ENCODE measurements around the gene COX5A. TPM values are rescaled to one million over a fixed set of nuclear protein-coding genes. Genes with fewer than 3 reads are reported as not detected.
A peak's percentile ranks its signal among the peaks of the same experiment; 100 is the strongest.

The COX5A gene
- total and polyA plus RNA-seq, 2 donors (not counting 1 experiment from before 2014, with no cell fraction given), result 53.3 to 77.3 TPM

GRCh38 chr15:74907163-74907870, 30.6 kb downstream of the COX5A start:
- peaks cover 39% of the 10 kb centered on the region for H3K4me1 Mint-ChIP-seq
- 40% methylated on average over 4 of the region's 8 CpGs for WGBS (ENCODE audit: insufficient coverage)
- H3K27me3 ChIP-seq (replicated peaks in 1 of 4; ENCODE audit: control extremely low read depth in 1 of 4, control insufficient read depth in 3 of 4, insufficient read depth in 4 of 4, low read length in 3 of 4), result no peaks in the 10 kb centered on the region
- no peaks in the 10 kb centered on the region for H3K9me3 Mint-ChIP-seq (ENCODE audit: insufficient read depth)
- DNase-seq (no peak), ATAC-seq (ENCODE audit: low read depth) (peak; percentile 1)
- no peaks in the 10 kb centered on the region for H3K9me3 ChIP-seq (ENCODE audit: control extremely low read depth in 1 of 3, control insufficient read depth in 2 of 3, insufficient read depth in 1 of 3, low read length in 2 of 3)
- H3K4me1 ChIP-seq (ENCODE audit: control insufficient read depth in 2 of 2, insufficient read depth in 2 of 2, low read length in 2 of 2), result peaks cover 19 to 20% of the 10 kb centered on the region in 2 donors
- peak overlapping the region; percentile 97 for H2AFZ ChIP-seq (ENCODE audit: insufficient read depth, low read depth, low read length, poor library complexity, severe bottlenecking)
- no peak for TF ChIP-seq EZH2 (IDR thresholded peaks at IDR 0.05; ENCODE audit: borderline replicate concordance, insufficient read depth, low read depth, low read length, poor library complexity, severe bottlenecking)
- TF ChIP-seq, protein P1, sequence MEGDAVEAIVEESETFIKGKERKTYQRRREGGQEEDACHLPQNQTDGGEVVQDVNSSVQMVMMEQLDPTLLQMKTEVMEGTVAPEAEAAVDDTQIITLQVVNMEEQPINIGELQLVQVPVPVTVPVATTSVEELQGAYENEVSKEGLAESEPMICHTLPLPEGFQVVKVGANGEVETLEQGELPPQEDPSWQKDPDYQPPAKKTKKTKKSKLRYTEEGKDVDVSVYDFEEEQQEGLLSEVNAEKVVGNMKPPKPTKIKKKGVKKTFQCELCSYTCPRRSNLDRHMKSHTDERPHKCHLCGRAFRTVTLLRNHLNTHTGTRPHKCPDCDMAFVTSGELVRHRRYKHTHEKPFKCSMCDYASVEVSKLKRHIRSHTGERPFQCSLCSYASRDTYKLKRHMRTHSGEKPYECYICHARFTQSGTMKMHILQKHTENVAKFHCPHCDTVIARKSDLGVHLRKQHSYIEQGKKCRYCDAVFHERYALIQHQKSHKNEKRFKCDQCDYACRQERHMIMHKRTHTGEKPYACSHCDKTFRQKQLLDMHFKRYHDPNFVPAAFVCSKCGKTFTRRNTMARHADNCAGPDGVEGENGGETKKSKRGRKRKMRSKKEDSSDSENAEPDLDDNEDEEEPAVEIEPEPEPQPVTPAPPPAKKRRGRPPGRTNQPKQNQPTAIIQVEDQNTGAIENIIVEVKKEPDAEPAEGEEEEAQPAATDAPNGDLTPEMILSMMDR (IDR thresholded peaks at IDR 0.05), result no peak
- H3K4me3 ChIP-seq (ENCODE audit: control extremely low read depth in 1 of 5, extremely low read depth in 1 of 5, insufficient read depth in 1 of 5, low read depth in 2 of 5, low read length in 4 of 5), result peak overlapping the region; percentile 73 to 89 (median 85)
- ChIA-PET POLR2A (interaction anchor here (0.6 to 1.9 kb wide), 2 partner anchors 18 to 35 kb away, joined by 3 to 8 read pairs; partner anchors contain the start of gene MPI), CTCF (interaction anchor here (0.9 to 1.9 kb wide), 6 partner anchors 9 to 272 kb away, joined by 3 to 12 read pairs (median 5); partner anchors contain the start of gene COX5A)
- H3K27me3 Mint-ChIP-seq, result no peaks in the 10 kb centered on the region
- H3K9ac ChIP-seq (ENCODE audit: low read length), result peak overlapping the region; percentile 83
- H3K4me3 Mint-ChIP-seq, result peak overlapping the region; percentile 98
- H3K4me2 ChIP-seq (replicated peaks; ENCODE audit: low read depth, low read length, poor library complexity, severe bottlenecking), result peak overlapping the region; percentile 89
- peak overlapping the region; percentile 98 for H3K27ac Mint-ChIP-seq
- peaks cover 0 to 23% of the 10 kb centered on the region in 2 experiments for H3K36me3 ChIP-seq (replicated peaks in 1 of 2; ENCODE audit: control extremely low read depth in 1 of 2, control insufficient read depth in 1 of 2, extremely low read depth in 1 of 2, insufficient read depth in 2 of 2, low read length in 1 of 2)
- H3K79me2 ChIP-seq (ENCODE audit: control insufficient read depth, insufficient read depth, low read length), result peaks cover 14% of the 10 kb centered on the region
- intact Hi-C loops (cut with micrococcal nuclease), result no loop called here
- peak overlapping the region; percentile 48 to 79 for H3K27ac ChIP-seq (ENCODE audit: low read length in 2 of 2)
- no peaks in the 10 kb centered on the region for H4K20me1 ChIP-seq (ENCODE audit: control insufficient read depth, insufficient read depth, low read length, poor library complexity, severe bottlenecking)
